Lung (tissue), 12 donors: ENCODE results near the gene SH3GL1. TPM values are rescaled to one million over a fixed set of nuclear protein-coding genes. Genes with fewer than 3 reads are reported as not detected.

Source experiments
- ATAC-seq: fragments of 200-7000 bp; cut with Tn5 transposase; one replicate; pipeline ENCODE4 v1.9.1; 2020; ENCODE audit warnings: moderate number of reproducible peaks; ENCODE audit not compliant: insufficient read depth, low FRiP score
- DNase-seq, 3 donors: peaks; one replicate each; pipeline ENCODE4 v3.0.0-alpha.2; 2013 to 2017
- H3K27ac ChIP-seq, 2 donors: one replicate each; pipeline ENCODE4 v1.5.1; 2013; ENCODE audit warnings: mild to moderate bottlenecking in 2 of 2, moderate library complexity in 2 of 2, control low read depth in 1 of 2, inconsistent platforms in 1 of 2, low read depth in 1 of 2, low read length in 1 of 2
- H3K27me3 ChIP-seq, 3 donors: one replicate each; pipeline ENCODE4 v1.5.1; 2013; ENCODE audit warnings: low read length in 2 of 3; ENCODE audit not compliant: control insufficient read depth in 3 of 3, insufficient read depth in 3 of 3
- H3K36me3 ChIP-seq, 4 donors: one replicate each; pipeline ENCODE4 v1.5.1; 2013; ENCODE audit warnings: low read length in 4 of 4, mild to moderate bottlenecking in 1 of 4, moderate library complexity in 1 of 4; ENCODE audit not compliant: control insufficient read depth in 4 of 4, insufficient read depth in 4 of 4
- H3K4me1 ChIP-seq, 5 donors: one replicate each; pipeline ENCODE4 v1.5.1; 2013; ENCODE audit warnings: low read length in 5 of 5, mild to moderate bottlenecking in 2 of 5, moderate library complexity in 1 of 5; ENCODE audit not compliant: control insufficient read depth in 5 of 5, insufficient read depth in 5 of 5
- H3K4me3 ChIP-seq: one replicate; pipeline ENCODE4 v1.5.1; 2013; ENCODE audit warnings: mild to moderate bottlenecking, control low read depth, moderate library complexity
- H3K9ac ChIP-seq, 2 donors: one replicate each; pipeline ENCODE4 v1.5.1; 2013; ENCODE audit warnings: low read length in 2 of 2, control low read depth in 1 of 2; ENCODE audit not compliant: insufficient read depth in 1 of 2
- H3K9me3 ChIP-seq, 4 donors: one replicate each; pipeline ENCODE4 v1.5.1; 2013; ENCODE audit warnings: low read length in 3 of 4, mild to moderate bottlenecking in 1 of 4, moderate library complexity in 1 of 4; ENCODE audit not compliant: control insufficient read depth in 4 of 4, insufficient read depth in 3 of 4
- WGBS, 2 donors: extraction: QIAGEN DNeasy Blood & Tissue Kit; methylation state at CpG; one replicate each; pipeline ENCODE4 v1.1.7; 2013; 5-methylcytosine and 5-hydroxymethylcytosine counted together
- polyA plus RNA-seq, 2 donors: library from polyadenylated mRNA; stranded (reverse); fragments of 200-250 nt; gene quantifications; one replicate each; pipeline ENCODE4 v1.2.1, GENCODE V29; 2013
- total RNA-seq, 2 donors: library from RNA; depleted of rRNA in 1 of 2; stranded (reverse); fragments of >200 nt in 1 of 2; gene quantifications; one replicate each; pipeline ENCODE4 v1.2.1, GENCODE V29; 2014 to 2021
- TF ChIP-seq, protein P1 (sequence below): IDR thresholded peaks from 2 replicates; pipeline ENCODE4 v1.5.1; 2012; ENCODE audit warnings: mild to moderate bottlenecking; ENCODE audit errors: control extremely low read depth, extremely low read depth
- donor health status: control.
- donor health status: control.
- donor health status: Bipolar disorder and iron deficiency.
- donor health status: healthy.
- donor health status: DM: yes; HTN: yes; CAD: no.

The SH3GL1 gene
- total and polyA plus RNA-seq, 4 donors, result 30.6 to 68.6 (median 59.2) TPM

DNA sequence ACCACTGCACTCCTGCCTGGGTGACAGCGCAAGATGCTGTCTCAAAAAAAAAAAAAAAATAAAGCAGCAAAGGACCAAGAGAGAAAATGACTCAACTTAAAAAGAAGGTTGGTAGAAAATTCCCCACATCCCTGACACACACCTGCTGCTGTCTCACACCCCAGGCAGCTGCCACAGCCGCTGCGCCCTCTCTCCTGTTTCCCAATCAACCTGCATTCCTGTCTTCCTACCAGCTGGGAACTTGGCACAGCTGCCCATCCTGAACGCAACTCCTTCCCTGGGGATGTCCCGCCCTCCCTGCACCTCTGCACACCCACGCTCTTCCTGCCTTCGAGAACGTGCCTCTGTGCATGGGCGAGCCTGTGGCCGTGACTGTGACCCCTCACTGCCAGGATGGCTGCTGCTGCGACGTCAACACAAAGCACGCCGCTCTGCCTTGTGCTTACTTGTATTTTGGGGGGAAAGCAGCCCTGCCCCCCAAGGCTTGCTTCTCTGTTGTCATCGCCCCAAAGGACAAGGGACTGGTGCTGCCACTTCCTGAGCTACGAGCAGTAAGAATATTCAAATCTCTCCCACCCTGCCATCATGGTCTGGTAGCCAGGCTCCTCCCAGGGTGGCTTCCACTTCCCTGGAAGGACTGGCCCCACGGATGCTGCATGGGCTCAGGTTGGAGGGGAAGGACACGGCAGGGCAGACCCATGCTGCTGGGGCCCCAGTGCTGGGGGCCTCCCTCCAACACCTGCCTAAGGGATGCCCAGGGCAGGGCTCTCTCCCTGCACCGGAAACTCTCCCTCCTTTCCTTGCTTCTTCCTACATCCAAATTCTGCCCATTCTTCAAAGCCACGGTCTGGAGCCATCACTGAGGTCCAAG is 20.7 kb downstream of the SH3GL1 start:
- 38 to 50% methylated on average over 20 of the region's 20 CpGs for WGBS, 2 donors
- TF ChIP-seq, protein P1, sequence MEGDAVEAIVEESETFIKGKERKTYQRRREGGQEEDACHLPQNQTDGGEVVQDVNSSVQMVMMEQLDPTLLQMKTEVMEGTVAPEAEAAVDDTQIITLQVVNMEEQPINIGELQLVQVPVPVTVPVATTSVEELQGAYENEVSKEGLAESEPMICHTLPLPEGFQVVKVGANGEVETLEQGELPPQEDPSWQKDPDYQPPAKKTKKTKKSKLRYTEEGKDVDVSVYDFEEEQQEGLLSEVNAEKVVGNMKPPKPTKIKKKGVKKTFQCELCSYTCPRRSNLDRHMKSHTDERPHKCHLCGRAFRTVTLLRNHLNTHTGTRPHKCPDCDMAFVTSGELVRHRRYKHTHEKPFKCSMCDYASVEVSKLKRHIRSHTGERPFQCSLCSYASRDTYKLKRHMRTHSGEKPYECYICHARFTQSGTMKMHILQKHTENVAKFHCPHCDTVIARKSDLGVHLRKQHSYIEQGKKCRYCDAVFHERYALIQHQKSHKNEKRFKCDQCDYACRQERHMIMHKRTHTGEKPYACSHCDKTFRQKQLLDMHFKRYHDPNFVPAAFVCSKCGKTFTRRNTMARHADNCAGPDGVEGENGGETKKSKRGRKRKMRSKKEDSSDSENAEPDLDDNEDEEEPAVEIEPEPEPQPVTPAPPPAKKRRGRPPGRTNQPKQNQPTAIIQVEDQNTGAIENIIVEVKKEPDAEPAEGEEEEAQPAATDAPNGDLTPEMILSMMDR, result no peak
- Histone ChIP-seq H3K9me3 (no peaks in the 10 kb centered on the region), H3K4me1 (peaks cover 6 to 46% (median 30%) of the 10 kb centered on the region in 5 donors), H3K4me3 (no peak overlapping the region), H3K9ac (no peak overlapping the region), H3K27me3 (no peaks in the 10 kb centered on the region), H3K36me3 (peaks cover 0 to 11% (median 7%) of the 10 kb centered on the region in 4 donors), H3K27ac (peak overlapping the region in 1 of 2 donors; percentile 61)
- DNase-seq (no peak), ATAC-seq (peak; percentile 46)

DNA sequence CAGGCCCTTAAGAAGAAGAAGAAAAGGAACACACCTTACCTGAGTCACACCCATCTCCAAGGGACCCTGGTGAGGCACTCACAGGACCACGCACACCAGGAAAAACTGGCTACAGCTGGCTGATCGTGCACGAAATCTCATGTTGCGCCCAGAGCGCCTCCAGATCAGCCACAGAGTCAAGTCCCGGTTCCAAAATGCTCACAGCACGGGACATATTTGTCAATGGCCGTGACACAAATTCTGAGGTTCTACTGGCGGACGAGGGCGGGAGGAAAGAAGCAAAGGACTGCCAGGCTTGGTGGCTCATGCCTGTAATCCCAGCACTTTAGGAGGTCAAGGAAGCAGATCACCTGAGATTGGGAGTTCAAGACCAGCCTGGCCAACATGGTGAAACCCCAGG is 21.5 kb downstream of the SH3GL1 start:
- Histone ChIP-seq H3K9me3 (no peaks in the 10 kb centered on the region), H3K4me3 (no peak overlapping the region), H3K27ac (peak overlapping the region in 1 of 2 donors; percentile 61), H3K27me3 (no peaks in the 10 kb centered on the region), H3K4me1 (peaks cover 6 to 54% (median 35%) of the 10 kb centered on the region in 5 donors), H3K36me3 (peaks cover 0 to 7% (median 6%) of the 10 kb centered on the region in 4 donors), H3K9ac (no peak overlapping the region)
- DNase-seq (no peak), ATAC-seq (no peak)
- TF ChIP-seq, protein P1, result no peak
- 88 to 90% methylated on average over 11 of the region's 11 CpGs for WGBS, 2 donors

DNA sequence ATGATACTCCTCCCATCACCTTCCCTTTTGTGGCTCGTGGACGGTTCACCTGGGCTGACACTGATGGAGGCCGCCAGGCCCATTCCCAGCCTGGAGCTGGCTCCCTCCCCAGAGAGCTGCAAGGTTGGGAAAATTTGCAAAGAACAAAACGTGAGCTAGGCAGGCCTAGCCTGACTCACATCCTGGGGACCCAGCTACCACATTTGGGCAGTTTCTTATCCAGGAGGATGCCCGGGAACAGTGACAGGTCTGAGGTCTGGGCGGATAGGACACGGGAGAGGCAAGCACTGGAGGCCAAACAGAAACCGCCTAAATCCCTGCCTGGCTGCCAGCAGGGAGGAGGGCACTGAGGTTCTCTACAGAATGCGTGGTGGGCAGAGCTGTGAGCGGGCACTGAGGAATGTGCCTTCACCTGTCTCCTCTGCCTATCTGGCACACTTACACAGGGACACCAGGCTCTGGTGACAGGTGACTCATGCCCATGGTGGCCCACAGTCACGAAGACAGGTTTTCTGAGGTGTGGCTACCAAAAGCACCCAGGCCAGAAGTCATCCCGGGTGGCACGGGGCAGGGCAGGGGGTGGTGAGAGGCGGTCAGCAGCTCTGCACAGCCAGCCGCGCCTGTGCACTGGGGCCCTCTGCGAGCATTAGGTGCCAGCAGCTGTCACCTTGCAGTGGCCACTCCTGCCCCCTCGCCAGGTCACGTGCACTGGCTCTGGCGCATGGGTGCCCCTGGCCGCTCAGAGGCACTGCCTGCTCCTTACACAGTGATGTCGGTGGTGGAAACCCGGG is 23.2 kb downstream of the SH3GL1 start:
- Histone ChIP-seq H3K4me1 (peaks cover 16 to 71% (median 52%) of the 10 kb centered on the region in 5 donors), H3K9ac (peak overlapping the region in 1 of 2 donors; percentile 62), H3K9me3 (no peaks in the 10 kb centered on the region), H3K36me3 (peaks cover 0 to 7% (median 2%) of the 10 kb centered on the region in 4 donors), H3K4me3 (no peak overlapping the region), H3K27ac (peak overlapping the region in 1 of 2 donors; percentile 92), H3K27me3 (no peaks in the 10 kb centered on the region)
- TF ChIP-seq, protein P1, result no peak
- ATAC-seq (no peak), DNase-seq (no peak)
- WGBS, 2 donors, result 84 to 88% methylated on average over 23 of the region's 23 CpGs
